Measurements from ENCODE around the gene NKX2-4.
"Not testable (repeated sequence)": the region's sequence is repeated elsewhere in the genome, so short reads cannot be mapped to it uniquely, and the experiment has no call there.

Gene NKX2-4

GRCh38 chr20:21397341-21398108 is at the start of gene NKX2-4:
TSS of gene NKX2-4 (minus strand) at chr20:21397526. CDS start at chr20:21397399, 127 bp downstream.
- Histone ChIP-seq H3K4me1 (ENCODE audit: insufficient read depth, low read length) (no peaks in the 10 kb centered on the region), H2AFZ (ENCODE audit: low read depth, low read length) (peak within 1 kb of the TSS; percentile 65), H3K27me3 (ENCODE audit: insufficient read depth, low read length) (peaks cover 86% of the 10 kb centered on the region), H3K36me3 (ENCODE audit: insufficient read depth, low read length) (no peaks in the 10 kb centered on the region), H3K4me3 (ENCODE audit: low read length) (no peak within 1 kb of the TSS), H3K9me3 (ENCODE audit: low read length) (no peaks in the 10 kb centered on the region)

GRCh38 chr20:21437816-21438215 is 40.5 kb upstream of the NKX2-4 start:
- no peak overlapping the region for H2AFZ ChIP-seq (ENCODE audit: low read depth, low read length)
- no peak overlapping the region for H3K4me3 ChIP-seq (ENCODE audit: low read length)
- H3K27me3 ChIP-seq (ENCODE audit: insufficient read depth, low read length) = no peaks in the 10 kb centered on the region
- H3K36me3 ChIP-seq (ENCODE audit: insufficient read depth, low read length) = no peaks in the 10 kb centered on the region
- H3K9me3 ChIP-seq (ENCODE audit: low read length) = no peaks in the 10 kb centered on the region
- H3K4me1 ChIP-seq (ENCODE audit: insufficient read depth, low read length) = peaks cover 27% of the 10 kb centered on the region

DNA sequence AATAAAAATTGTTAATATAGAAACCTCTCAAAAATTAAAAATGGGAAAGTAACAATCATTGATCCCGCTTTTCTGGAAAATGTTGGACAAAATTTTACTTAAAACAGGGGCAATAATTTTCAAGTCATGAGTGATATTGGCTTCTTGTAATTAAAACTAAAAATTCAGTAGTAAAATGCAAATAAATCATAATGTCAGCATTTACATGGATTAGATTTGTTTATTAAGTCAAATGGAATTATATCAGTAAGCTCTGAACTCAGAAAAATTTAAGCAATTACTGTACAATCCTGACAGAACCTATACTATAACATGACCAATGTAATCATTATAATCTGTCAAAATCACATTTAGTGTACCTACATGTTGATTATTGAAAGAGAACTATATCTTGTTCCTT is 39.9 kb upstream of the NKX2-4 start:
- Histone ChIP-seq H2AFZ (ENCODE audit: low read depth, low read length) (peak overlapping the region; percentile 40), H3K4me3 (ENCODE audit: low read length) (no peak overlapping the region)

GRCh38 chr20:21436205-21436604 is 38.9 kb upstream of the NKX2-4 start:
- Histone ChIP-seq H2AFZ (ENCODE audit: low read depth, low read length) (no peak overlapping the region), H3K9me3 (ENCODE audit: low read length) (no peaks in the 10 kb centered on the region), H3K36me3 (ENCODE audit: insufficient read depth, low read length) (no peaks in the 10 kb centered on the region), H3K4me1 (ENCODE audit: insufficient read depth, low read length) (peaks cover 27% of the 10 kb centered on the region), H3K27me3 (ENCODE audit: insufficient read depth, low read length) (no peaks in the 10 kb centered on the region), H3K4me3 (ENCODE audit: low read length) (no peak overlapping the region)

More for the DNA sequence above, 39.9 kb upstream of the NKX2-4 start:
- no peaks in the 10 kb centered on the region for H3K36me3 ChIP-seq (ENCODE audit: insufficient read depth, low read length)
- peaks cover 27% of the 10 kb centered on the region for H3K4me1 ChIP-seq (ENCODE audit: insufficient read depth, low read length)
- H3K9me3 ChIP-seq (ENCODE audit: low read length) = no peaks in the 10 kb centered on the region
- no peaks in the 10 kb centered on the region for H3K27me3 ChIP-seq (ENCODE audit: insufficient read depth, low read length)

- Histone ChIP-seq H3K9me3 (ENCODE audit: low read length) (no peaks in the 10 kb centered on the region), H3K27me3 (ENCODE audit: insufficient read depth, low read length) (no peaks in the 10 kb centered on the region), H3K4me3 (ENCODE audit: low read length) (no peak overlapping the region), H3K4me1 (ENCODE audit: insufficient read depth, low read length) (peaks cover 27% of the 10 kb centered on the region), H3K36me3 (ENCODE audit: insufficient read depth, low read length) (no peaks in the 10 kb centered on the region), H2AFZ (ENCODE audit: low read depth, low read length) (no peak overlapping the region)
Measured at GRCh38 chr20:21435576-21435975, 38.2 kb upstream of the NKX2-4 start.

DNA sequence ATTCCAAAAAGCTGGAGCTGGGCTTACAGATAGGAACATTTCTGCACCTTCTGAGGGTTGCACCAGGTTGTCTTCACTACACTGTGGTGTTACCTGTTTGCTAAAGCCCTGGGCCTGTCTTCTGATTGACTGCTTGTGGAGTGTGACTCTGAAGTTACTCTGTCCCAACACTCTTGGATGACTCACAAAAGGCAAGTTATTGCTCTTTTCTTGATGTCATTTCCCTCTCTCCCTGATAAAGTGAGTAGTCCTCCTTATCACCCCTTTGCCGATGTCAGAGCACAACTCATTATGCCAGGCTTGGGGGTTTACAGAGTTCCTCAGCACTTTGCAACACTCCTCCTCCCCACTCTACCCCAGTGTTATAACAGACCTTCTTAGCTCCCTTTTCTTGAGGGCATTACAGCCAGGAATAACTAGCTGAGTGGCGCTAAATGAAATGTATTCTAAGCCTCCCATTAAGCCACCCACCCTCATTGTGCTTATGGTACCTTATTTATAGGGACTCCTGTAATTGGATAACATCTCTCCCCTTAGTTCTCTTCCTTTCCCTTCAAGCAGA is 36.1 kb upstream of the NKX2-4 start:
- Histone ChIP-seq H3K9me3 (ENCODE audit: low read length) (no peaks in the 10 kb centered on the region), H3K4me1 (ENCODE audit: insufficient read depth, low read length) (peaks cover 27% of the 10 kb centered on the region), H2AFZ (ENCODE audit: low read depth, low read length) (no peak overlapping the region), H3K36me3 (ENCODE audit: insufficient read depth, low read length) (no peaks in the 10 kb centered on the region), H3K4me3 (ENCODE audit: low read length) (no peak overlapping the region), H3K27me3 (ENCODE audit: insufficient read depth, low read length) (no peaks in the 10 kb centered on the region)

- H3K27me3 ChIP-seq (ENCODE audit: insufficient read depth, low read length) = no peaks in the 10 kb centered on the region
- H3K9me3 ChIP-seq (ENCODE audit: low read length) = no peaks in the 10 kb centered on the region
- H3K36me3 ChIP-seq (ENCODE audit: insufficient read depth, low read length) = no peaks in the 10 kb centered on the region
- peaks cover 27% of the 10 kb centered on the region for H3K4me1 ChIP-seq (ENCODE audit: insufficient read depth, low read length)
- no peak overlapping the region for H3K4me3 ChIP-seq (ENCODE audit: low read length)
- H2AFZ ChIP-seq (ENCODE audit: low read depth, low read length) = no peak overlapping the region
Measured at GRCh38 chr20:21432911-21433310, 35.6 kb upstream of the NKX2-4 start.

DNA sequence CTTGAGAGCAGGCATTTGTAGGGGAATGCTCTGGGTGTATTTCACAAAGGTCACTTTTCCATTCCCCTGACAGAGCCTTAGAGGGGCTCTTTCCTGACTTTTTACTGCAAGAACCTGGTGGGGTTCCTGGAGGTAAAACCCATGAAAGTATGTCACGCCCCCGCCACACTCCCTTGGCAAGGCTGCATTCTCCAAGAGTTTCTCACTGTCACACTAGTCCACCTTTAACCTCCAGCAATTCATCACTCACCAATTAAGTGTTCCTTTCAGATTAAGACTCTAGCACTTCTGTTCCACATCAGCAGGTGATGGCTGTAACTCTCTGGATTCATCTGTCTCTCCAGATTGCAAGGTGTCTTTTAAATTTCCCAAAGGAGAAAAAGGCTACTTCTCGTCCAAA is 32.7 kb upstream of the NKX2-4 start:
- H3K9me3 ChIP-seq (ENCODE audit: low read length) = peaks cover 2% of the 10 kb centered on the region
- H2AFZ ChIP-seq (ENCODE audit: low read depth, low read length) = no peak overlapping the region
- no peak overlapping the region for H3K4me3 ChIP-seq (ENCODE audit: low read length)
- no peaks in the 10 kb centered on the region for H3K36me3 ChIP-seq (ENCODE audit: insufficient read depth, low read length)
- H3K4me1 ChIP-seq (ENCODE audit: insufficient read depth, low read length) = no peaks in the 10 kb centered on the region
- no peaks in the 10 kb centered on the region for H3K27me3 ChIP-seq (ENCODE audit: insufficient read depth, low read length)

DNA sequence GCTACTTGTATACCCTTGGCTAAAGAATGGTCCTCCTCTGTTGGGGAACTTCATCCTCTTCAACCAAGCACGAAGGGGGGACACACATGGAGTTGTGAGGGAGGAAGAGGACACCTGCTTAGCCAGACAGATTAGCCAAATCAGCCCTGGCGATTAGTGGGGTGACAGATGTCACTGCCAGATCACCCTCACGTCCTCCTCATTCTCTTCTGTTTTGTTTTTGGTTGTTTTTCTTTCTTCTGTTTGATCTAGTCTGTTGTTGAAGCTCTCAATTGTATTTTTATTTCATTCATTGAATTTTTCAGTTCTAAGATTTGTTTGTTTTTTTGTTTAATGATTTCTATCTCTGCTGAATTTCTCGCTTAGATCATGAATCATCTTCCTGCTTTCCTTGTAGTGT is 27.5 kb upstream of the NKX2-4 start:
- no peaks in the 10 kb centered on the region for H3K27me3 ChIP-seq (ENCODE audit: insufficient read depth, low read length)
- H3K9me3 ChIP-seq (ENCODE audit: low read length) = peaks cover 7% of the 10 kb centered on the region
- H2AFZ ChIP-seq (ENCODE audit: low read depth, low read length) = no peak overlapping the region
- H3K4me1 ChIP-seq (ENCODE audit: insufficient read depth, low read length) = no peaks in the 10 kb centered on the region
- no peaks in the 10 kb centered on the region for H3K36me3 ChIP-seq (ENCODE audit: insufficient read depth, low read length)
- H3K4me3 ChIP-seq (ENCODE audit: low read length) = no peak overlapping the region

DNA sequence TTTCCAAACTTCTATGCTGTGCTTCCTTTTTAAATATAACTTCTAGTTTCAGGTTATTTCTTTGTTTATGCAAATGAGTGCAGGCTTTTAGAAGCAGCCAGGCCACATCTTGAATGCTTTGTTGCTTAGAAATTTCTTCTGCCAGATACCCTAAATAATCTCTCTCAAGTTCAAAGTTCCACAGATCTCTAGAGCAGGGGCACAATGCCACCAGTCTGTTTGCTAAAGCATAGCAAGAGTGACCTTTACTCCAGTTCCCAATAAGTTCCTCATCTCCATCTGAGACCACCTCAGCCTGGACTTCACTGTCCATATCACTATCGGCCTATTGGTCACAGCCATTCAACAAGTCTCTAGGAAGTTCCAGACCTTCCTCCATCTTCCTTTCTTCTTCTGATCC is 26.4 kb upstream of the NKX2-4 start:
- not testable (repeated sequence) for H3K27me3 ChIP-seq (ENCODE audit: insufficient read depth, low read length); H3K9me3 ChIP-seq (ENCODE audit: low read length); H3K4me1 ChIP-seq (ENCODE audit: insufficient read depth, low read length); H2AFZ ChIP-seq (ENCODE audit: low read depth, low read length); H3K4me3 ChIP-seq (ENCODE audit: low read length); H3K36me3 ChIP-seq (ENCODE audit: insufficient read depth, low read length)

DNA sequence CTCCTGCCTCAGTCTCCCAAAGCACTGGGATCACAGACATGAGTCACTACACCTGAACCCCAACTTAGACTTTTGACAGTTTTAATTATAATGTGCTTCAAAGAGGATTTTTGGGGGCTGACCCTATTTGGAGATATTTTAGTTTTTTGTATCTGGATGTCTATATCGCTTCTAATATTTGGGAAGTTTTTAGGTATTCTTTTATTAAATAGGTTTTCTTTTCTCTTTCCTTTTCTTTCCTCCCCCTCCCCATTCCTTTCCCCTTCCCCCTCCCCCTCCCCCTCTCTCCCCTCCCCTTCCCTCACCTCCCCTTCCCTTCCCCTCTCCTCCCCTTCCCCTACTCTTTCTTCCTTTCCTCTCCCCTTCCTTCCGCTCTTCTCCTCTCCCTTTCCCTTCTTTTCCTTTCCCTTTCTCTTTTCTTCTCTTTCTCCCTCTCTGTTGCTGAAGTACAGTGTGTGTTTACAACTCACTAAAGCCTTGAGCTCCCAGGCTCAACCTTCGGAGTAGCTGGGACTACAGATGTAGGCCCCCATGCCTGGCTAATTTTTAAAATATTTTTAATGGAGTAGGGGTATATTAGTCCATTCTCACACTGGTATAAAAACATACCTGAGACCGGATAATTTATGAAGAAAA is 24.4 kb upstream of the NKX2-4 start:
- no peaks in the 10 kb centered on the region for H3K36me3 ChIP-seq (ENCODE audit: insufficient read depth, low read length)
- H3K27me3 ChIP-seq (ENCODE audit: insufficient read depth, low read length) = no peaks in the 10 kb centered on the region
- no peak overlapping the region for H2AFZ ChIP-seq (ENCODE audit: low read depth, low read length)
- H3K9me3 ChIP-seq (ENCODE audit: low read length) = peaks cover 7% of the 10 kb centered on the region
- no peak overlapping the region for H3K4me3 ChIP-seq (ENCODE audit: low read length)
- no peaks in the 10 kb centered on the region for H3K4me1 ChIP-seq (ENCODE audit: insufficient read depth, low read length)

DNA sequence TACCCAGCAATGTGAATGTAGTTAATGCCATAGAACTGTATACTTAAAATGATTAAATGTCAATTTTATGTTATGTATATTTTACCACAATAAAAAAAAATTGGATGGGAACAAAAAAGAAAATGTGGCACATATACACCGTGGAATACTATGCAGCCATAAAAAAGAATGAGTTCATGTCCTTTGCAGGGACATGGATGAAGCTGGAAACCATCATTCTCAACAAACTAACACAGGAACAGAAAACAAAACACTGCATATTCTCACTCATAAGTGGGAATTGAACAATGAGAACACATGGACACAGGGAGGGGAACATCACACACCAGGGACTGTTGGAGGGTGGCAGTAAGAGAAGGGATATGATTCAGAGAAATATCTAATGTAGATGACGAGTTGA is 21.8 kb upstream of the NKX2-4 start:
- not testable (repeated sequence) for H3K36me3 ChIP-seq (ENCODE audit: insufficient read depth, low read length); H3K27me3 ChIP-seq (ENCODE audit: insufficient read depth, low read length); H2AFZ ChIP-seq (ENCODE audit: low read depth, low read length); H3K4me1 ChIP-seq (ENCODE audit: insufficient read depth, low read length); H3K4me3 ChIP-seq (ENCODE audit: low read length); H3K9me3 ChIP-seq (ENCODE audit: low read length)

GRCh38 chr20:21413996-21414395 is 16.7 kb upstream of the NKX2-4 start:
- not testable (repeated sequence) for H3K36me3 ChIP-seq (ENCODE audit: insufficient read depth, low read length); H3K9me3 ChIP-seq (ENCODE audit: low read length); H3K4me3 ChIP-seq (ENCODE audit: low read length); H3K4me1 ChIP-seq (ENCODE audit: insufficient read depth, low read length); H2AFZ ChIP-seq (ENCODE audit: low read depth, low read length); H3K27me3 ChIP-seq (ENCODE audit: insufficient read depth, low read length)

All from neuron (in vitro differentiated cells).